A549 (cell line): Measurements from ENCODE around the gene CADPS2.

Source experiments
- MAFK ChIP-seq: fragments of 450-650 bp; IDR thresholded peaks from 2 replicates; pipeline ENCODE4 v1.6.1; 2014; ENCODE audit not compliant: partially characterized antibody
- POLR2A ChIP-seq: IDR thresholded peaks from 2 replicates; pipeline ENCODE4 v1.6.1; 2012; ENCODE audit warnings: mild to moderate bottlenecking, low read length
- SREBF2 ChIP-seq: fragments of 450-650 bp; IDR thresholded peaks from 2 replicates; pipeline ENCODE4 v1.6.1; 2014; ENCODE audit warnings: mild to moderate bottlenecking, moderate library complexity
- TF ChIP-seq, protein P1 (sequence below): IDR thresholded peaks from 2 replicates; pipeline ENCODE4 v1.6.1; 2012; ENCODE audit warnings: low read depth, borderline replicate concordance
- TF ChIP-seq, protein P2 (sequence below): fragments of >200 bp; sonication (Bioruptor Twin); formaldehyde crosslinking; IDR thresholded peaks from 3 replicates; pipeline ENCODE4 v1.5.1; 2016
- TF ChIP-seq, protein P3 (sequence below): fragments of 450-650 bp; IDR thresholded peaks from 2 replicates; pipeline ENCODE4 v1.6.1; 2014; ENCODE audit warnings: antibody characterized with exemption

DNA sequence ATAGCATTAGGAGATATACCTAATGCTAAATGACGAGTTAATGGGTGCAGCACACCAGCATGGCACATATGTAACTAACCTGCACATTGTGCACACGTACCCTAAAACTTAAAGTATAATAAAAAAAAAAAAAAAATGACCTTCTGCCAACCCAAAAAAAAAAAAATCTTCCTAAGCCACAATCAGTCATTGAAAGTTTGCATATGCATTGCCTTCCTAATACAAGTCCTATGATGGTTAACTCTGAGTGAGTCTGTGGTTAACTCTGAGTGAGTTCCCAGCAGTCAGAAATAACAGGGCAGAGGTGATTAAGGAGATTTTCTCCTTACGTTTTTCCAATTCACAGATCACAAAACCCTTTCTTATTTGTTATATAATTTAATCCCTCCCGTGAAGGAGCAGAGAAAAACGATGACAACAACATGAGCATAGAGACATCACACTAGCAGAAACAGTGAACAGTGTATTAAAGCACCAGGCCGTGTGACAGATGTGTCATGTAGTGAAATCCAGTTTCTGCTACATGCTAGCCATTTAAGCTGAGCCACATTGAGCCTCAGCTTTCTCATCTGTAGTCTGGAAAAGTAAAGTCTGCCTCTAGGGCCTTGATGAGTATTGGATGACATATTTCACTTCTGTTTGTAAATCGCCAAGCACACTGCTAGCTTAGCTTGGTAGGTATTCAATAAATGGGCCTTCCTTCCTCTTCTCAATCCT, 176.2 kb downstream of the CADPS2 start:
- TF ChIP-seq, protein P1, sequence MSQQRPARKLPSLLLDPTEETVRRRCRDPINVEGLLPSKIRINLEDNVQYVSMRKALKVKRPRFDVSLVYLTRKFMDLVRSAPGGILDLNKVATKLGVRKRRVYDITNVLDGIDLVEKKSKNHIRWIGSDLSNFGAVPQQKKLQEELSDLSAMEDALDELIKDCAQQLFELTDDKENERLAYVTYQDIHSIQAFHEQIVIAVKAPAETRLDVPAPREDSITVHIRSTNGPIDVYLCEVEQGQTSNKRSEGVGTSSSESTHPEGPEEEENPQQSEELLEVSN: no peak
- TF ChIP-seq SREBF2 (no peak), POLR2A (no peak), MAFK (no peak)
- TF ChIP-seq, protein P2, sequence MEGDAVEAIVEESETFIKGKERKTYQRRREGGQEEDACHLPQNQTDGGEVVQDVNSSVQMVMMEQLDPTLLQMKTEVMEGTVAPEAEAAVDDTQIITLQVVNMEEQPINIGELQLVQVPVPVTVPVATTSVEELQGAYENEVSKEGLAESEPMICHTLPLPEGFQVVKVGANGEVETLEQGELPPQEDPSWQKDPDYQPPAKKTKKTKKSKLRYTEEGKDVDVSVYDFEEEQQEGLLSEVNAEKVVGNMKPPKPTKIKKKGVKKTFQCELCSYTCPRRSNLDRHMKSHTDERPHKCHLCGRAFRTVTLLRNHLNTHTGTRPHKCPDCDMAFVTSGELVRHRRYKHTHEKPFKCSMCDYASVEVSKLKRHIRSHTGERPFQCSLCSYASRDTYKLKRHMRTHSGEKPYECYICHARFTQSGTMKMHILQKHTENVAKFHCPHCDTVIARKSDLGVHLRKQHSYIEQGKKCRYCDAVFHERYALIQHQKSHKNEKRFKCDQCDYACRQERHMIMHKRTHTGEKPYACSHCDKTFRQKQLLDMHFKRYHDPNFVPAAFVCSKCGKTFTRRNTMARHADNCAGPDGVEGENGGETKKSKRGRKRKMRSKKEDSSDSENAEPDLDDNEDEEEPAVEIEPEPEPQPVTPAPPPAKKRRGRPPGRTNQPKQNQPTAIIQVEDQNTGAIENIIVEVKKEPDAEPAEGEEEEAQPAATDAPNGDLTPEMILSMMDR: no peak
- TF ChIP-seq, protein P3, sequence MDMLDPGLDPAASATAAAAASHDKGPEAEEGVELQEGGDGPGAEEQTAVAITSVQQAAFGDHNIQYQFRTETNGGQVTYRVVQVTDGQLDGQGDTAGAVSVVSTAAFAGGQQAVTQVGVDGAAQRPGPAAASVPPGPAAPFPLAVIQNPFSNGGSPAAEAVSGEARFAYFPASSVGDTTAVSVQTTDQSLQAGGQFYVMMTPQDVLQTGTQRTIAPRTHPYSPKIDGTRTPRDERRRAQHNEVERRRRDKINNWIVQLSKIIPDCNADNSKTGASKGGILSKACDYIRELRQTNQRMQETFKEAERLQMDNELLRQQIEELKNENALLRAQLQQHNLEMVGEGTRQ: no peak
